ENCODE measurements around the gene MC1R. TPM values are rescaled to one million over a fixed set of nuclear protein-coding genes. Genes with fewer than 3 reads are reported as not detected.

The MC1R gene
- total RNA-seq, 2 experiments from 2014 or later: 8.3 to 22.3 TPM

DNA sequence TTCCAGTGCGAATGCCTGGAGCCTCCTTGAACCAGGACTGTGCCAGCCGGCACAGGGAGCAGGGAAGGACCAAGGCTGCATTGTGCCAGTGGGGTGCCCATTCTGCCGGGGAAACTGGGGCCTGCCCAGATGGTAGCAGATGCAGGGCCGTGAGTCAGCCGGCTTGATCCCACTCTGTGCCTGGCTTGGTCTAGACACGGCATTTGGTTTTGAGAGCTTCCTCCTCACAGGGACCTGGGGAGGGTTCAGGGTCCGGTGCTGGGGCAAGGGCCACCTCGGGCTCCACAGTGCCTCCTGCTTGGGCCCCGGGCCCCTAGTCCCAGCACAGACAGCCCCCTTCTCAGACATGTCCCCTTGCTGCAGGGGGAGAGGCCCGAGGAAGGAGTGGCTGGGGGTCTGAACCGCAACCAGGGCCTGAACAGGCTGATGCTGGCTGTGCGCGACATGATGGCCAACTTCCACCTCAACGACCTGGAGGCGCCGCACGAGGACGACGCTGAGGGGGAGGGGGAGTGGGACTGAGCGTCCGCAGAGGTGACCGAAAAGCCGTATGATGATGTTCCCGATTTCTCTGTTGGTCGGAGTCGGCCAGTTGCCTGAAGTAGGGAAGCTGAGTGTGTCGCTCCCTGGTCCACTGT lies 7.8 kb upstream of the MC1R start:
- Histone ChIP-seq H3K27ac (ENCODE audit: low read depth, low read length, poor library complexity, severe bottlenecking) (no peak overlapping the region), H3K9me3 (ENCODE audit: low read length) (no peaks in the 10 kb centered on the region), H3K36me3 (ENCODE audit: insufficient read depth, low read length) (peaks cover 82% of the 10 kb centered on the region), H3K4me3 (ENCODE audit: low read depth, low read length, poor library complexity, severe bottlenecking) (no peak overlapping the region), H2AFZ (ENCODE audit: low read length) (no peak overlapping the region), H3K4me2 (ENCODE audit: low read length) (no peak overlapping the region), H3K79me2 (ENCODE audit: insufficient read depth, low read depth, low read length) (no peaks in the 10 kb centered on the region), H3K9me2 (ENCODE audit: insufficient read depth, low read length) (no peaks in the 10 kb centered on the region), H4K20me1 (ENCODE audit: insufficient read depth, low read length) (no peaks in the 10 kb centered on the region), H3K4me1 (ENCODE audit: insufficient read depth, low read length, poor library complexity, severe bottlenecking) (no peaks in the 10 kb centered on the region)
- CTCF ChIA-PET (ENCODE audit: unreplicated experiment): interaction anchor here (0.6 kb wide), 1 partner anchor 166 kb away, joined by 3 read pairs; no protein-coding TSS in a partner anchor
- DNase-seq (ENCODE audit: low spot score): no peak
- no TSS peak for BruUV-seq (replicated peaks)
- POLR2A ChIA-PET: interaction anchor here (0.6 to 1.1 kb wide), 2 partner anchors 12 to 27 kb away, joined by 3 to 5 read pairs; no protein-coding TSS in a partner anchor
- TF ChIP-seq, protein P1, sequence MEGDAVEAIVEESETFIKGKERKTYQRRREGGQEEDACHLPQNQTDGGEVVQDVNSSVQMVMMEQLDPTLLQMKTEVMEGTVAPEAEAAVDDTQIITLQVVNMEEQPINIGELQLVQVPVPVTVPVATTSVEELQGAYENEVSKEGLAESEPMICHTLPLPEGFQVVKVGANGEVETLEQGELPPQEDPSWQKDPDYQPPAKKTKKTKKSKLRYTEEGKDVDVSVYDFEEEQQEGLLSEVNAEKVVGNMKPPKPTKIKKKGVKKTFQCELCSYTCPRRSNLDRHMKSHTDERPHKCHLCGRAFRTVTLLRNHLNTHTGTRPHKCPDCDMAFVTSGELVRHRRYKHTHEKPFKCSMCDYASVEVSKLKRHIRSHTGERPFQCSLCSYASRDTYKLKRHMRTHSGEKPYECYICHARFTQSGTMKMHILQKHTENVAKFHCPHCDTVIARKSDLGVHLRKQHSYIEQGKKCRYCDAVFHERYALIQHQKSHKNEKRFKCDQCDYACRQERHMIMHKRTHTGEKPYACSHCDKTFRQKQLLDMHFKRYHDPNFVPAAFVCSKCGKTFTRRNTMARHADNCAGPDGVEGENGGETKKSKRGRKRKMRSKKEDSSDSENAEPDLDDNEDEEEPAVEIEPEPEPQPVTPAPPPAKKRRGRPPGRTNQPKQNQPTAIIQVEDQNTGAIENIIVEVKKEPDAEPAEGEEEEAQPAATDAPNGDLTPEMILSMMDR (conservative IDR thresholded peaks at IDR 0.05; ENCODE audit: low read length): no peak
- no peak for TF ChIP-seq EZH2phosphoT487 (IDR thresholded peaks at IDR 0.05; ENCODE audit: borderline replicate concordance, low read depth, low read length)
- intact Hi-C loops (cut with micrococcal nuclease; ENCODE audit: unreplicated experiment): loop anchor here (10.0 kb wide), 1 partner anchor 96 kb away; the partner anchor contains the start of gene FANCA

DNA sequence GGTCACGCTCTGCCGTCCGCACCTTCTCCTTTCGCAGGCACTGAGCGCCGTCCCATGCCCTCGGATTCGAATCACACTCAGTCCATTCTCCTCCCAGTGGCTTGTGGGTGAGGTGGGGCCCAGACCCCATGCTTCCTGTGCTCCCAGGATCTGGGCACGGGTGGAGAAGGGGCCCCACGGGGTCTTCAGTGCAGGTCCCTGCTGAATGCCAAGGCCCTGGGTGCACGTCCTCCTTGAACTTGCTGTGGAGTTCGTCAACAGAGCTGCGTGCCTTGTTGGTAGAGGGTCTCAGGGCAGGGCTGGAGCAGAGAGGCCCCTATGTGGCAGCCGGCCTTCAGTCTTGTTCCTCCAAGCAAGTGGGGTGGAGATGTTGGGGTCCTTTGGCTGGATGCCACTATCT lies 7.3 kb upstream of the MC1R start:
- Histone ChIP-seq H4K20me1 (ENCODE audit: insufficient read depth, low read length) (no peaks in the 10 kb centered on the region), H3K4me1 (ENCODE audit: insufficient read depth, low read length, poor library complexity, severe bottlenecking) (no peaks in the 10 kb centered on the region), H3K4me3 (ENCODE audit: low read depth, low read length, poor library complexity, severe bottlenecking) (no peak overlapping the region), H3K9me2 (ENCODE audit: insufficient read depth, low read length) (no peaks in the 10 kb centered on the region), H3K9me3 (ENCODE audit: low read length) (no peaks in the 10 kb centered on the region), H3K4me2 (ENCODE audit: low read length) (no peak overlapping the region), H3K27ac (ENCODE audit: low read depth, low read length, poor library complexity, severe bottlenecking) (no peak overlapping the region), H2AFZ (ENCODE audit: low read length) (no peak overlapping the region), H3K36me3 (ENCODE audit: insufficient read depth, low read length) (peaks cover 82% of the 10 kb centered on the region), H3K79me2 (ENCODE audit: insufficient read depth, low read depth, low read length) (no peaks in the 10 kb centered on the region)
- no TSS peak for BruUV-seq (replicated peaks)
- POLR2A ChIA-PET: no interaction called here
- CTCF ChIA-PET (ENCODE audit: unreplicated experiment): no interaction called here
- DNase-seq (ENCODE audit: low spot score): no peak
- intact Hi-C loops (cut with micrococcal nuclease; ENCODE audit: unreplicated experiment): loop anchor here (10.0 kb wide), 1 partner anchor 97 kb away; the partner anchor contains the start of gene FANCA
- TF ChIP-seq, protein P1 (conservative IDR thresholded peaks at IDR 0.05; ENCODE audit: low read length): no peak
- no peak for TF ChIP-seq EZH2phosphoT487 (IDR thresholded peaks at IDR 0.05; ENCODE audit: borderline replicate concordance, low read depth, low read length)

DNA sequence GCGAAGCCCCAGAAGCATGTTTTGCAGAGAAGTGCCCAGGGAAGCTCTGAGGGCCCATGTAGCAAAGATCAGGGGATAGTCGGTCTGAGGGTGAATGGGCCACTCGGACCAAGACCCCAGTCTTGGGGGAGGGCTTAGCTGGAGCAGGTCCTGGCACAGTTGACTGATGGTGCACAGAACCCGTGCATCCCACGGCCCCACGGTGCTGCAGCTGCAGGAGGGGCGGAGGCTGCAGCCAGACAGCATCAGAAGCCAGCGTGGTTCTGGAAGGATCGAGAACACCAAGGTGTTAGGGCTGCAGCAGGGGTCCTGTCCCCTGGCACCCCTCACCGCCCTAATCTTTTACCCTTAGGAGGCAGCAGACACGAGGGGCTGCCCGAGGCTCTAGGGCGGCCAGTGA lies 6.5 kb upstream of the MC1R start:
- H3K36me3 ChIP-seq (ENCODE audit: insufficient read depth, low read length): peaks cover 74% of the 10 kb centered on the region
- H4K20me1 ChIP-seq (ENCODE audit: insufficient read depth, low read length): no peaks in the 10 kb centered on the region
- DNase-seq (ENCODE audit: low spot score): no peak
- intact Hi-C loops (cut with micrococcal nuclease; ENCODE audit: unreplicated experiment): loop anchor here (10.0 kb wide), 1 partner anchor 97 kb away; the partner anchor contains the start of gene FANCA
- ChIA-PET POLR2A (no interaction called here), CTCF (ENCODE audit: unreplicated experiment) (no interaction called here)
- no TSS peak for BruUV-seq (replicated peaks)
- no peak overlapping the region for H3K4me2 ChIP-seq (ENCODE audit: low read length)
- no peaks in the 10 kb centered on the region for H3K9me2 ChIP-seq (ENCODE audit: insufficient read depth, low read length)
- no peak overlapping the region for H3K4me3 ChIP-seq (ENCODE audit: low read depth, low read length, poor library complexity, severe bottlenecking)
- no peaks in the 10 kb centered on the region for H3K79me2 ChIP-seq (ENCODE audit: insufficient read depth, low read depth, low read length)
- peaks cover 3% of the 10 kb centered on the region for H3K4me1 ChIP-seq (ENCODE audit: insufficient read depth, low read length, poor library complexity, severe bottlenecking)
- no peak for TF ChIP-seq EZH2phosphoT487 (IDR thresholded peaks at IDR 0.05; ENCODE audit: borderline replicate concordance, low read depth, low read length)
- TF ChIP-seq, protein P1 (conservative IDR thresholded peaks at IDR 0.05; ENCODE audit: low read length): no peak
- H3K27ac ChIP-seq (ENCODE audit: low read depth, low read length, poor library complexity, severe bottlenecking): no peak overlapping the region
- H3K9me3 ChIP-seq (ENCODE audit: low read length): no peaks in the 10 kb centered on the region
- H2AFZ ChIP-seq (ENCODE audit: low read length): no peak overlapping the region

Data from OCI-LY7 (cell line).